ENCODE measurements around the gene SH3TC2.
A peak's percentile ranks its signal among the peaks of the same experiment; 100 is the strongest.

SH3TC2 gene

GRCh38 chr5:148974642-148975327 lies 88.1 kb downstream of the SH3TC2 start:
- DNase-seq (ENCODE audit: low read depth in 4 of 4, low spot score in 1 of 4) = no peak

GRCh38 chr5:148973455-148973854 lies 89.4 kb downstream of the SH3TC2 start:
- no peak for DNase-seq (ENCODE audit: low read depth in 4 of 4, low spot score in 1 of 4)

GRCh38 chr5:148972974-148973374 lies 89.9 kb downstream of the SH3TC2 start:
- DNase-seq (ENCODE audit: low read depth in 4 of 4, low spot score in 1 of 4) = no peak

- no peak for DNase-seq (ENCODE audit: low read depth in 4 of 4, low spot score in 1 of 4)
Observed at GRCh38 chr5:148972396-148972795, 90.5 kb downstream of the SH3TC2 start.

- no peak for DNase-seq (ENCODE audit: low read depth in 4 of 4, low spot score in 1 of 4)
Observed at GRCh38 chr5:148970876-148971275, 92.0 kb downstream of the SH3TC2 start.

GRCh38 chr5:148970228-148970627 lies 92.6 kb downstream of the SH3TC2 start:
- no peak for DNase-seq (ENCODE audit: low read depth in 4 of 4, low spot score in 1 of 4)

- no peak for DNase-seq (ENCODE audit: low read depth in 4 of 4, low spot score in 1 of 4)
Observed at GRCh38 chr5:148969291-148969690, 93.6 kb downstream of the SH3TC2 start.

GRCh38 chr5:148968311-148968710 lies 94.6 kb downstream of the SH3TC2 start:
- DNase-seq (ENCODE audit: low read depth in 4 of 4, low spot score in 1 of 4) = no peak

GRCh38 chr5:148967783-148968182 lies 95.1 kb downstream of the SH3TC2 start:
- DNase-seq (ENCODE audit: low read depth in 4 of 4, low spot score in 1 of 4) = no peak

- DNase-seq (ENCODE audit: low read depth in 4 of 4, low spot score in 1 of 4) = no peak
Observed at GRCh38 chr5:148966938-148967337, 95.9 kb downstream of the SH3TC2 start.

- no peak for DNase-seq (ENCODE audit: low read depth in 4 of 4, low spot score in 1 of 4)
Observed at GRCh38 chr5:148966348-148966747, 96.5 kb downstream of the SH3TC2 start.

- DNase-seq (ENCODE audit: low read depth in 4 of 4, low spot score in 1 of 4) = no peak
Observed at GRCh38 chr5:148965511-148966265, 97.2 kb downstream of the SH3TC2 start.

GRCh38 chr5:148963664-148964063 lies 99.2 kb downstream of the SH3TC2 start:
- DNase-seq (ENCODE audit: low read depth in 4 of 4, low spot score in 1 of 4) = no peak

GRCh38 chr5:148962761-148963324 lies 100.0 kb downstream of the SH3TC2 start:
- no peak for DNase-seq (ENCODE audit: low read depth in 4 of 4, low spot score in 1 of 4)

GRCh38 chr5:148962200-148962550 lies 100.7 kb downstream of the SH3TC2 start:
- no peak for DNase-seq (ENCODE audit: low read depth in 4 of 4, low spot score in 1 of 4)

GRCh38 chr5:148961261-148962199 lies 101.3 kb downstream of the SH3TC2 start:
- DNase-seq (ENCODE audit: low read depth in 4 of 4, low spot score in 1 of 4) = no peak

- no peak for DNase-seq (ENCODE audit: low read depth in 4 of 4, low spot score in 1 of 4)
Observed at GRCh38 chr5:148960070-148960769, 102.6 kb downstream of the SH3TC2 start.

- DNase-seq (ENCODE audit: low read depth in 4 of 4, low spot score in 1 of 4) = peak; percentile 9 to 21 (median 14)
Observed at GRCh38 chr5:148957591-148958202, 105.2 kb downstream of the SH3TC2 start.

GRCh38 chr5:148956477-148957385 lies 106.1 kb downstream of the SH3TC2 start:
- no peak for DNase-seq (ENCODE audit: low read depth in 4 of 4, low spot score in 1 of 4)

Data from stimulated activated CD4-positive, alpha-beta T cell treated with anti-CD3 and anti-CD28 coated beads, Interleukin-1b, Interleukin-23, amount 100 ng/mL, for 24 hours (primary cell).